Fibroblast of skin of right quadriceps (primary cell): ENCODE measurements around the gene SSMEM1.
"Not testable (repeated sequence)": the region's sequence is repeated elsewhere in the genome, so short reads cannot be mapped to it uniquely, and the experiment has no call there.

ENCODE experiments used
- DNase-seq: peaks from one replicate; pipeline ENCODE4 v3.0.0-alpha.2; 2013

The SSMEM1 gene

GRCh38 chr7:130213828-130214227, 6.2 kb downstream of the SSMEM1 start:
- no peak for DNase-seq

- no peak for DNase-seq
Observed at GRCh38 chr7:130216025-130216424, 8.4 kb downstream of the SSMEM1 start.

- DNase-seq: no peak
Observed at GRCh38 chr7:130216750-130217149, 9.1 kb downstream of the SSMEM1 start.

- no peak for DNase-seq
Observed at GRCh38 chr7:130218806-130219620, 11.4 kb downstream of the SSMEM1 start.

GRCh38 chr7:130219871-130220270, 12.2 kb downstream of the SSMEM1 start:
- no peak for DNase-seq

GRCh38 chr7:130221746-130222145, 14.1 kb downstream of the SSMEM1 start:
- no peak for DNase-seq

- no peak for DNase-seq
Observed at GRCh38 chr7:130223646-130224045, 16.0 kb downstream of the SSMEM1 start.

GRCh38 chr7:130224210-130224609, 16.6 kb downstream of the SSMEM1 start:
- no peak for DNase-seq

- not testable (repeated sequence) for DNase-seq
Observed at GRCh38 chr7:130224923-130225322, 17.3 kb downstream of the SSMEM1 start.

GRCh38 chr7:130226333-130226732, 18.7 kb downstream of the SSMEM1 start:
- no peak for DNase-seq

- no peak for DNase-seq
Observed at GRCh38 chr7:130227883-130228575, 20.4 kb downstream of the SSMEM1 start.

GRCh38 chr7:130228840-130229502, 21.3 kb downstream of the SSMEM1 start:
- no peak for DNase-seq

GRCh38 chr7:130229981-130230380, 22.3 kb downstream of the SSMEM1 start:
- DNase-seq: not testable (repeated sequence)

- DNase-seq: no peak
Observed at GRCh38 chr7:130231792-130232191, 24.1 kb downstream of the SSMEM1 start.

GRCh38 chr7:130232209-130232608, 24.5 kb downstream of the SSMEM1 start:
- no peak for DNase-seq

GRCh38 chr7:130234078-130234477, 26.4 kb downstream of the SSMEM1 start:
- no peak for DNase-seq

- not testable (repeated sequence) for DNase-seq
Observed at GRCh38 chr7:130236361-130236760, 28.7 kb downstream of the SSMEM1 start.

- DNase-seq: no peak
Observed at GRCh38 chr7:130240240-130240639, 32.6 kb downstream of the SSMEM1 start.

GRCh38 chr7:130242198-130243014, 34.7 kb downstream of the SSMEM1 start:
- DNase-seq: peak; percentile 66

- peak; percentile 10 for DNase-seq
Observed at GRCh38 chr7:130243486-130243885, 35.8 kb downstream of the SSMEM1 start.

GRCh38 chr7:130246491-130246890, 38.8 kb downstream of the SSMEM1 start:
- DNase-seq: not testable (repeated sequence)

- not testable (repeated sequence) for DNase-seq
Observed at GRCh38 chr7:130248842-130249241, 41.2 kb downstream of the SSMEM1 start.

- DNase-seq: not testable (repeated sequence)
Observed at GRCh38 chr7:130249626-130250025, 42.0 kb downstream of the SSMEM1 start.
